GM12878 (cell line): ENCODE results near the gene TUBGCP2. TPM values are rescaled to one million over a fixed set of nuclear protein-coding genes. Genes with fewer than 3 reads are reported as not detected.

Source experiments
- ASH2L ChIP-seq: fragments of 300-600, 200-600 bp; sonication (generic); IDR thresholded peaks from 2 replicates; pipeline ENCODE4 v1.6.1; 2017; ENCODE audit warnings: low read depth, mild to moderate bottlenecking, borderline replicate concordance
- BACH1 ChIP-seq: fragments of 450-650 bp; IDR thresholded peaks from 2 replicates; pipeline ENCODE4 v1.6.1; 2017; ENCODE audit warnings: mild to moderate bottlenecking, borderline replicate concordance
- CBFB ChIP-seq: IDR thresholded peaks from 2 replicates; pipeline ENCODE4 v1.6.1; 2016; ENCODE audit warnings: antibody characterized with exemption, low read depth
- CBX5 ChIP-seq: sonication (generic); IDR thresholded peaks from 2 replicates; pipeline ENCODE4 v1.6.1; 2016; ENCODE audit warnings: low read depth, moderate library complexity, mild to moderate bottlenecking, inconsistent platforms
- EP300 ChIP-seq, 2 experiments: fragments of 150-350 bp in 1 of 2; IDR thresholded peaks; 2 replicates each; pipeline ENCODE4 v1.6.1; 2011 to 2012; ENCODE audit warnings: low read depth in 2 of 2, low read length in 2 of 2, borderline replicate concordance in 1 of 2, improper control_type of control experiment in 1 of 2, inconsistent platforms in 1 of 2; ENCODE audit not compliant: control insufficient read depth in 1 of 2
- KDM1A ChIP-seq: fragments of 200-600 bp; sonication (generic); IDR thresholded peaks from 2 replicates; pipeline ENCODE4 v1.6.1; 2016; ENCODE audit warnings: borderline replicate concordance
- LARP7 ChIP-seq: fragments of 450-650 bp; IDR thresholded peaks from 2 replicates; pipeline ENCODE4 v1.6.1; 2017; ENCODE audit warnings: mild to moderate bottlenecking
- MEF2A ChIP-seq: IDR thresholded peaks from 2 replicates; pipeline ENCODE4 v1.6.1; 2011; ENCODE audit warnings: low read depth, mild to moderate bottlenecking, low read length, moderate library complexity; ENCODE audit not compliant: insufficient read depth
- MYB ChIP-seq: fragments of 150-350 bp; IDR thresholded peaks from 2 replicates; pipeline ENCODE4 v1.6.1; 2014; ENCODE audit warnings: mild to moderate bottlenecking, low read depth, low read length, borderline replicate concordance
- NFXL1 ChIP-seq: fragments of 450-650 bp; IDR thresholded peaks from 2 replicates; pipeline ENCODE4 v1.6.1; 2017; ENCODE audit warnings: antibody characterized with exemption, mild to moderate bottlenecking, borderline replicate concordance
- PAX5 ChIP-seq: IDR thresholded peaks from 2 replicates; pipeline ENCODE4 v1.6.1; 2011; ENCODE audit warnings: low read depth, low read length, borderline replicate concordance
- POLR2AphosphoS2 ChIP-seq: IDR thresholded peaks from 2 replicates; pipeline ENCODE4 v1.6.1; 2011; ENCODE audit warnings: low read depth, mild to moderate bottlenecking, low read length, improper control_type of control experiment, moderate library complexity
- RAD21 ChIP-seq: IDR thresholded peaks from 2 replicates; pipeline ENCODE4 v1.6.1; 2011; ENCODE audit warnings: mild to moderate bottlenecking, low read depth, low read length, moderate library complexity; ENCODE audit not compliant: insufficient read depth
- SIN3A ChIP-seq: IDR thresholded peaks from 2 replicates; pipeline ENCODE4 v1.6.1; 2012; ENCODE audit warnings: low read depth, low read length, improper control_type of control experiment
- YY1 ChIP-seq: IDR thresholded peaks from 2 replicates; pipeline ENCODE4 v1.6.1; 2011; ENCODE audit warnings: low read depth, mild to moderate bottlenecking, low read length
- ZBED1 ChIP-seq: IDR thresholded peaks from 2 replicates; pipeline ENCODE4 v1.6.1; 2016; ENCODE audit warnings: borderline replicate concordance
- ZNF217 ChIP-seq: fragments of 450-650 bp; IDR thresholded peaks from 2 replicates; pipeline ENCODE4 v1.6.1; 2017; ENCODE audit warnings: antibody characterized with exemption, mild to moderate bottlenecking
- ZNF622 ChIP-seq: fragments of 450-650 bp; IDR thresholded peaks from 2 replicates; pipeline ENCODE4 v1.6.1; 2017; ENCODE audit warnings: mild to moderate bottlenecking, inconsistent platforms
- polyA plus RNA-seq, 11 experiments: library from polyadenylated mRNA; depleted of rRNA in 4 of 11; unstranded in 6 of 11; stranded (reverse) in 5 of 11; fragments of >200 nt; fragmentation: Nextera tagmentation in 4 of 11; fragmentation: Illumina TruSeq in 1 of 11; extraction: Ambion mirVana in 4 of 11; extraction: Trizol in 1 of 11; gene quantifications; 1 replicate in 1 of 11; 2 replicates in 10 of 11; pipeline versions ENCODE4 v1.2.1 to v1.2.3, GENCODE V29; 2011 to 2016; ENCODE audit warnings: inconsistent platforms in 2 of 11, missing spikeins in 2 of 11, low read depth in 1 of 11
- total RNA-seq, 4 experiments: library from RNA; depleted of rRNA in 3 of 4; stranded (reverse); fragments of >200 nt in 3 of 4; fragmentation: Illumina TruSeq in 1 of 4; extraction: Trizol in 1 of 4; gene quantifications; 2 replicates each; pipeline versions ENCODE4 v1.2.1 to v1.2.3, GENCODE V29; 2013 to 2021
- TF ChIP-seq, protein P1 (sequence below): fragments of 450-650 bp; formaldehyde crosslinking; IDR thresholded peaks from 2 replicates; pipeline ENCODE4 v1.5.0; 2022; ENCODE audit warnings: mild to moderate bottlenecking, missing genetic modification characterization
- TF ChIP-seq, protein P2 (sequence below): IDR thresholded peaks from 2 replicates; pipeline ENCODE4 v1.6.1; 2012; ENCODE audit warnings: improper control_type of control experiment, low read depth, low read length; ENCODE audit not compliant: insufficient replicate concordance
- TF ChIP-seq, protein P3 (sequence below): fragments of 450-650 bp; IDR thresholded peaks from 2 replicates; pipeline ENCODE4 v1.6.1; 2014; ENCODE audit warnings: mild to moderate bottlenecking
- TF ChIP-seq, protein P4 (sequence below): IDR thresholded peaks from 2 replicates; pipeline ENCODE4 v1.6.1; 2012; ENCODE audit warnings: low read depth, low read length, improper control_type of control experiment

TUBGCP2 gene
- total and polyA plus RNA-seq, 10 of the 15 experiments (the other 5 are each of a cell fraction or from before 2014, with no cell fraction given): 4.8 to 47.1 (median 34.7) TPM

DNA sequence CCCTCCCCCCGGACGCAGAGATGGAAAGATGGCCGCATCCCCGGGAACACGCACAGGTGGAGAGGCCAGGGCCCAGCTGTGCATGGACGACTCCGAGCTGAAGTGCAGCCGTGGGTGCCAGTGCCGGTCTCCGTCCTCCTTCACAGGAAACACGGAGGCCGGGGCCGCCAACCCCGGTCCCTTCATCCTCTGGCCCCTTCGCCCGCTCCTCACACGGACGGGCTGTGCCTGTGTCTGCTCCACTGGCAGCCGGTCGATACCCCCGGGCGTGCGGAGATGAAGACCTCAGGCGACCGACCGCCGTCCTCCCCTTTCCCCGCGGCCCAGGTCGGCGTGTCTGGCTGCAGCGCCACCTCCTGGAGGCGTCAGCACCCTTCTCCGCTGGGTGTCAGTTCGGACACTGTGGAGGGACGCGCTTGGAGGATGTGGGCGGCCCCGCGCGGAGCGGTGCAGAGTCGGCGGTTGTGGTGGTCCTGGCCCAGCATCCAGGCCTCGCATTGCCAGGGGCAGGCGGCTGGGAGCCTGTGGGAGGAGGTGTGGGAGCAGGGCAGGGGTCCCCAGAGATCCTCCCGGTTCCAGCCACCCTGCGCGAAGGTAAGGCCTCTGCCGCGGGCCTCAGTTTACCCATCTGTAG is 9.9 kb upstream of the TUBGCP2 start (continued):
- TF ChIP-seq, protein P1, sequence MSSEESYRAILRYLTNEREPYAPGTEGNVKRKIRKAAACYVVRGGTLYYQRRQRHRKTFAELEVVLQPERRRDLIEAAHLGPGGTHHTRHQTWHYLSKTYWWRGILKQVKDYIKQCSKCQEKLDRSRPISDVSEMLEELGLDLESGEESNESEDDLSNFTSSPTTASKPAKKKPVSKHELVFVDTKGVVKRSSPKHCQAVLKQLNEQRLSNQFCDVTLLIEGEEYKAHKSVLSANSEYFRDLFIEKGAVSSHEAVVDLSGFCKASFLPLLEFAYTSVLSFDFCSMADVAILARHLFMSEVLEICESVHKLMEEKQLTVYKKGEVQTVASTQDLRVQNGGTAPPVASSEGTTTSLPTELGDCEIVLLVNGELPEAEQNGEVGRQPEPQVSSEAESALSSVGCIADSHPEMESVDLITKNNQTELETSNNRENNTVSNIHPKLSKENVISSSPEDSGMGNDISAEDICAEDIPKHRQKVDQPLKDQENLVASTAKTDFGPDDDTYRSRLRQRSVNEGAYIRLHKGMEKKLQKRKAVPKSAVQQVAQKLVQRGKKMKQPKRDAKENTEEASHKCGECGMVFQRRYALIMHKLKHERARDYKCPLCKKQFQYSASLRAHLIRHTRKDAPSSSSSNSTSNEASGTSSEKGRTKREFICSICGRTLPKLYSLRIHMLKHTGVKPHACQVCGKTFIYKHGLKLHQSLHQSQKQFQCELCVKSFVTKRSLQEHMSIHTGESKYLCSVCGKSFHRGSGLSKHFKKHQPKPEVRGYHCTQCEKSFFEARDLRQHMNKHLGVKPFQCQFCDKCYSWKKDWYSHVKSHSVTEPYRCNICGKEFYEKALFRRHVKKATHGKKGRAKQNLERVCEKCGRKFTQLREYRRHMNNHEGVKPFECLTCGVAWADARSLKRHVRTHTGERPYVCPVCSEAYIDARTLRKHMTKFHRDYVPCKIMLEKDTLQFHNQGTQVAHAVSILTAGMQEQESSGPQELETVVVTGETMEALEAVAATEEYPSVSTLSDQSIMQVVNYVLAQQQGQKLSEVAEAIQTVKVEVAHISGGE: no peak
- TF ChIP-seq RAD21 (peak; percentile 58), YY1 (0 out of 2 replicates have a peak, but pooled peaks have one; percentile 28), LARP7 (peak; percentile 43; the same call in 1 of the 2 replicates), SIN3A (no peak), NFXL1 (peak; percentile 96), KDM1A (no peak), BACH1 (no peak), PAX5 (no peak), CBX5 (no peak), MEF2A (no peak), ZNF217 (no peak), CBFB (no peak), ASH2L (no peak), ZBED1 (no peak), ZNF622 (no peak), MYB (no peak), POLR2AphosphoS2 (no peak), EP300 (IDR thresholded peaks at IDR 0.05; ENCODE audit: borderline replicate concordance in 1 of 2, control insufficient read depth in 1 of 2, low read depth in 2 of 2, low read length in 2 of 2) (no peak)
- TF ChIP-seq, protein P2, sequence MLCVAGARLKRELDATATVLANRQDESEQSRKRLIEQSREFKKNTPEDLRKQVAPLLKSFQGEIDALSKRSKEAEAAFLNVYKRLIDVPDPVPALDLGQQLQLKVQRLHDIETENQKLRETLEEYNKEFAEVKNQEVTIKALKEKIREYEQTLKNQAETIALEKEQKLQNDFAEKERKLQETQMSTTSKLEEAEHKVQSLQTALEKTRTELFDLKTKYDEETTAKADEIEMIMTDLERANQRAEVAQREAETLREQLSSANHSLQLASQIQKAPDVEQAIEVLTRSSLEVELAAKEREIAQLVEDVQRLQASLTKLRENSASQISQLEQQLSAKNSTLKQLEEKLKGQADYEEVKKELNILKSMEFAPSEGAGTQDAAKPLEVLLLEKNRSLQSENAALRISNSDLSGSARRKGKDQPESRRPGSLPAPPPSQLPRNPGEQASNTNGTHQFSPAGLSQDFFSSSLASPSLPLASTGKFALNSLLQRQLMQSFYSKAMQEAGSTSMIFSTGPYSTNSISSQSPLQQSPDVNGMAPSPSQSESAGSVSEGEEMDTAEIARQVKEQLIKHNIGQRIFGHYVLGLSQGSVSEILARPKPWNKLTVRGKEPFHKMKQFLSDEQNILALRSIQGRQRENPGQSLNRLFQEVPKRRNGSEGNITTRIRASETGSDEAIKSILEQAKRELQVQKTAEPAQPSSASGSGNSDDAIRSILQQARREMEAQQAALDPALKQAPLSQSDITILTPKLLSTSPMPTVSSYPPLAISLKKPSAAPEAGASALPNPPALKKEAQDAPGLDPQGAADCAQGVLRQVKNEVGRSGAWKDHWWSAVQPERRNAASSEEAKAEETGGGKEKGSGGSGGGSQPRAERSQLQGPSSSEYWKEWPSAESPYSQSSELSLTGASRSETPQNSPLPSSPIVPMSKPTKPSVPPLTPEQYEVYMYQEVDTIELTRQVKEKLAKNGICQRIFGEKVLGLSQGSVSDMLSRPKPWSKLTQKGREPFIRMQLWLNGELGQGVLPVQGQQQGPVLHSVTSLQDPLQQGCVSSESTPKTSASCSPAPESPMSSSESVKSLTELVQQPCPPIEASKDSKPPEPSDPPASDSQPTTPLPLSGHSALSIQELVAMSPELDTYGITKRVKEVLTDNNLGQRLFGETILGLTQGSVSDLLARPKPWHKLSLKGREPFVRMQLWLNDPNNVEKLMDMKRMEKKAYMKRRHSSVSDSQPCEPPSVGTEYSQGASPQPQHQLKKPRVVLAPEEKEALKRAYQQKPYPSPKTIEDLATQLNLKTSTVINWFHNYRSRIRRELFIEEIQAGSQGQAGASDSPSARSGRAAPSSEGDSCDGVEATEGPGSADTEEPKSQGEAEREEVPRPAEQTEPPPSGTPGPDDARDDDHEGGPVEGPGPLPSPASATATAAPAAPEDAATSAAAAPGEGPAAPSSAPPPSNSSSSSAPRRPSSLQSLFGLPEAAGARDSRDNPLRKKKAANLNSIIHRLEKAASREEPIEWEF: no peak
- TF ChIP-seq, protein P3, sequence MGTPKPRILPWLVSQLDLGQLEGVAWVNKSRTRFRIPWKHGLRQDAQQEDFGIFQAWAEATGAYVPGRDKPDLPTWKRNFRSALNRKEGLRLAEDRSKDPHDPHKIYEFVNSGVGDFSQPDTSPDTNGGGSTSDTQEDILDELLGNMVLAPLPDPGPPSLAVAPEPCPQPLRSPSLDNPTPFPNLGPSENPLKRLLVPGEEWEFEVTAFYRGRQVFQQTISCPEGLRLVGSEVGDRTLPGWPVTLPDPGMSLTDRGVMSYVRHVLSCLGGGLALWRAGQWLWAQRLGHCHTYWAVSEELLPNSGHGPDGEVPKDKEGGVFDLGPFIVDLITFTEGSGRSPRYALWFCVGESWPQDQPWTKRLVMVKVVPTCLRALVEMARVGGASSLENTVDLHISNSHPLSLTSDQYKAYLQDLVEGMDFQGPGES: no peak
- TF ChIP-seq, protein P4, sequence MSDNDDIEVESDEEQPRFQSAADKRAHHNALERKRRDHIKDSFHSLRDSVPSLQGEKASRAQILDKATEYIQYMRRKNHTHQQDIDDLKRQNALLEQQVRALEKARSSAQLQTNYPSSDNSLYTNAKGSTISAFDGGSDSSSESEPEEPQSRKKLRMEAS: 0 out of 2 replicates have a peak, but pooled peaks have one; percentile 25
